ENCODE measurements around the gene RAB34. TPM values are rescaled to one million over a fixed set of nuclear protein-coding genes. Genes with fewer than 3 reads are reported as not detected.
A peak's percentile ranks its signal among the peaks of the same experiment; 100 is the strongest.

Gene RAB34
- total RNA-seq, 2 donors from 2014 or later: 6.2 to 14.0 TPM

DNA sequence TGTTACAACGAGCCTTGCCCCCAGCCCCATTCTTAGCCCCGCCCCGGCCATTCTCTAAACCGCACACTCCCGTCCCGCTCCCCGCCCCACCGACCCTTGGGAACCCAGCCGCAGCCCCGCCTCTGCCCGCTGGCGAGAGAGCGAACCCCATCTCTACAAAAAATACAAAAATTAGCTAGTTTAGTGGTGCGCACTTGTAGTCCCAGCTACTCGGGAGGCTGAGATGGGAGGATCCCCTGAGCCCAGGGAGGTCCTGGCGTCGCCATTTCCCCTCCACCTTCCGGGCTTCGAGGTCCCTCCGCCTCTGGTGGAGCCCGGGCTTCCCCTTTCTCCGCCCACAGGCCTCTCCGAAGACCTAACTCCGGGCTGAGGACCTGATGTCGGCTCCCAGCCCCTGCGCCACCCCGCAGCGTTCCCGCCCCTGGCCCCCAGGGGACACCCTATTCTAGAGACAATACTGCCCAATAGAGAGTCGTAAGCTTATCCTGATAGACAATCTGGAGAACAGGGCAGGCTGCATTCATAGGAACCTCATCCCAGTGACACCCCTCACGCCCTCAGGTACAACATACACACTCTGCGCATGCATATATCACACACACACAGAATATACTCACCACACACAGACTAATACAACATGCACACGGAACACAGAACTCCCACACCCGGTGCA, 5.5 kb downstream of the RAB34 start:
- no peaks in the 10 kb centered on the region for H3K4me1 ChIP-seq
- TF ChIP-seq, protein P1, sequence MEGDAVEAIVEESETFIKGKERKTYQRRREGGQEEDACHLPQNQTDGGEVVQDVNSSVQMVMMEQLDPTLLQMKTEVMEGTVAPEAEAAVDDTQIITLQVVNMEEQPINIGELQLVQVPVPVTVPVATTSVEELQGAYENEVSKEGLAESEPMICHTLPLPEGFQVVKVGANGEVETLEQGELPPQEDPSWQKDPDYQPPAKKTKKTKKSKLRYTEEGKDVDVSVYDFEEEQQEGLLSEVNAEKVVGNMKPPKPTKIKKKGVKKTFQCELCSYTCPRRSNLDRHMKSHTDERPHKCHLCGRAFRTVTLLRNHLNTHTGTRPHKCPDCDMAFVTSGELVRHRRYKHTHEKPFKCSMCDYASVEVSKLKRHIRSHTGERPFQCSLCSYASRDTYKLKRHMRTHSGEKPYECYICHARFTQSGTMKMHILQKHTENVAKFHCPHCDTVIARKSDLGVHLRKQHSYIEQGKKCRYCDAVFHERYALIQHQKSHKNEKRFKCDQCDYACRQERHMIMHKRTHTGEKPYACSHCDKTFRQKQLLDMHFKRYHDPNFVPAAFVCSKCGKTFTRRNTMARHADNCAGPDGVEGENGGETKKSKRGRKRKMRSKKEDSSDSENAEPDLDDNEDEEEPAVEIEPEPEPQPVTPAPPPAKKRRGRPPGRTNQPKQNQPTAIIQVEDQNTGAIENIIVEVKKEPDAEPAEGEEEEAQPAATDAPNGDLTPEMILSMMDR (IDR thresholded peaks at IDR 0.05): no peak
- H3K9me3 ChIP-seq: no peaks in the 10 kb centered on the region
- DNase-seq: peak; percentile 56
- peak overlapping the region; percentile 67 to 86 for H3K9ac ChIP-seq (ENCODE audit: low read depth in 2 of 2, low read length in 2 of 2)
- H3K27me3 ChIP-seq: peaks cover 5% of the 10 kb centered on the region
- peak overlapping the region; percentile 56 for H3K4me3 ChIP-seq
- intact Hi-C loops (cut with DNase I): no loop called here
- H3K36me3 ChIP-seq: no peaks in the 10 kb centered on the region
- H3K27ac ChIP-seq: peak overlapping the region; percentile 94

DNA sequence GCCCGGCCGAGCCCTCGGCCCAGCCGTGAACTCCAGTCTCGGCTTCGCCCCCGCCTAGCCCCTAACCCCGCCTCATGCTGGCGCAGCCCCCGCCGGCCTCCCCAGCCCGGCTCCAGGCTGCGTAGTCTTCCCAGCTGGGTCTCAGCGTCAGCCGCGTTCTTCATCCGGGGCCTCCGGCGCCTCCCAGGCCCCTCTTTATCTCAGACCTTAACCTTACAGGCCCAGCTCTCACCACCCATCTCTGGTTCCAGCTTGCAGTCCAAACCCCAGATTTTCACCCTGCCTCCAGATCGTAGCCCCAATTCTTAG, 6.0 kb downstream of the RAB34 start, which contains the start of gene PROCA1:
TSS of gene PROCA1 (minus strand) at position 166 of the 309 bp plus-strand sequence. CDS start 228 bp downstream, outside the sequence.
- H3K27ac ChIP-seq: peak within 1 kb of the TSS; percentile 94
- intact Hi-C loops (cut with DNase I): no loop called here
- peak within 1 kb of the TSS; percentile 67 to 86 for H3K9ac ChIP-seq (ENCODE audit: low read depth in 2 of 2, low read length in 2 of 2)
- TF ChIP-seq, protein P1 (IDR thresholded peaks at IDR 0.05): no peak
- H3K9me3 ChIP-seq: no peaks in the 10 kb centered on the region
- H3K4me1 ChIP-seq: no peaks in the 10 kb centered on the region
- no peaks in the 10 kb centered on the region for H3K36me3 ChIP-seq
- no peak for DNase-seq
- peak within 1 kb of the TSS; percentile 56 for H3K4me3 ChIP-seq
- no peaks in the 10 kb centered on the region for H3K27me3 ChIP-seq

DNA sequence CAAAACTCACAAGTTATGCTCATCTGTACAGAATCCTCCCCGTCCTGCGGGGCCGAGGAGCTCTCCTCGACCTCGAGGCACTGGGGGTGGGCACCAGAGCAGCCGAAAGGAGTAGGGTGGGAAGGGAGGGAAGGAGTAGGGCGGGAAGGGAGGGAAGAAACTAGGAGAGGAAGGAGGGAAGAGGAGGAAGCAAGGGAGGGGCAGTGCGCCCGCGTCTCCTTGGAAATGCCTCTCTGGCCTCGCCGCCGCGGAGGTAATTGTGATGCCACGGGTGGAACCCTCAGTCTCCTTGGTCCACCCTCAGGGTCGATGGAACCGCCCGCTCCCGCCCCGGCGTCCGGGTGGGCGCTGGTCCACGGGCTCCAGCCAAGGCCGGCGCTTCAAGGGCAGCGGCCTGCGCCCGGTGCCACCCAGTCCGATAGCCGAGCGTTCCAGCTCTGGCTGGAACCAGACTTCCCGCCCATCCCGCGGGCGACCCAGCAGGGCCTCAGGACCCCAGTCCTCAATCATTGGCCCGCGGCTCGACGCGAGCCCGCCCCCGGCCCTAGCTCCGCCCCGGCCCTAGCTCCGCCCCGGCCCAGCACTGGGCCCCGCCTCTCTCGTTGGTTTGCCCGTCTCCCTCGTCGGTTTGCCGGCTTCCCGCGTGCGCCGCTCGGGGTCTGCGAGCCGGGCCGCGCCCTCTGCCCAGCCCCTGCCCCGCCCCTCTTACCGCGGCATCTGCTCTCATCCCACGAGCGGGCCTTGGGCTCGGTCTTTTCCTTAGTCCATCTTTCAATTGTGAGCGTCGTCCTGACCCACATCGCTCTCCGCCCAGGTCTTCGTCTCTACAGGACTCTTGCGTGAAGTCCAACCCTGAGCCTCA, 6.6 kb downstream of the RAB34 start:
- intact Hi-C loops (cut with DNase I): no loop called here
- Histone ChIP-seq H3K27me3 (no peaks in the 10 kb centered on the region), H3K4me3 (peak overlapping the region; percentile 56), H3K9ac (ENCODE audit: low read depth in 2 of 2, low read length in 2 of 2) (peak overlapping the region; percentile 67 to 86), H3K4me1 (no peaks in the 10 kb centered on the region), H3K9me3 (no peaks in the 10 kb centered on the region), H3K36me3 (no peaks in the 10 kb centered on the region), H3K27ac (peak overlapping the region; percentile 94)
- TF ChIP-seq, protein P1 (IDR thresholded peaks at IDR 0.05): no peak
- peak; percentile 95 for DNase-seq

DNA sequence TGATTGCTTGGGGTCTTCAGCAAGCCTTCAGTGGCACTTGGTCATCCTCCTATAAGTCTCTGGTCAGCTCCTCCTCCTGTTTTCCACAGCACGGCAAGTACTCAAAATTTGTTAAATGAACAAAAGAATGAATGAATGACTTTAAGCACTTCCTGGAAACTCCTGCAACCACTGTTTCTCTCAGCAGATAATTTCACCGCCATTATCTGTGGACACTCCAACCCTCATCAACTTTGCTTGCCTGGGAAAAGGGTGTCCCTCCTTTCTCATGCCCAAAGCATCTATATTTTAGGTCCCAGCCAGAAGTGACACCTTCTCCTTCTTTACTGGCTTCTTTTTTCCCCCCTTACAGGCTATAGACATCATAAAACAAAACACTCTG, 10.3 kb downstream of the RAB34 start:
- intact Hi-C loops (cut with DNase I): no loop called here

More for the DNA sequence above, 10.3 kb downstream of the RAB34 start:
- Histone ChIP-seq H3K9ac (ENCODE audit: low read depth in 2 of 2, low read length in 2 of 2) (no peak overlapping the region), H3K9me3 (no peaks in the 10 kb centered on the region), H3K4me1 (no peaks in the 10 kb centered on the region), H3K27me3 (no peaks in the 10 kb centered on the region), H3K4me3 (no peak overlapping the region), H3K36me3 (no peaks in the 10 kb centered on the region), H3K27ac (no peak overlapping the region)
- DNase-seq: no peak
- TF ChIP-seq, protein P1 (IDR thresholded peaks at IDR 0.05): no peak

All from colonic mucosa (tissue), 4 donors.